ENCODE data around the gene ME1.

- TF ChIP-seq POLR2A (IDR thresholded peaks at IDR 0.05) (no peak), CTCF (IDR thresholded peaks at IDR 0.05) (no peak)
Measured at GRCh38 chr6:83463886-83464285, 33.0 kb upstream of the ME1 start.

All from breast epithelium (tissue), 3 donors.